Left lung (tissue), 10 donors: ENCODE measurements around the gene RFX2. TPM values are rescaled to one million over a fixed set of nuclear protein-coding genes. Genes with fewer than 3 reads are reported as not detected.
A peak's percentile ranks its signal among the peaks of the same experiment; 100 is the strongest.

Source experiments
- ATAC-seq: fragments of 200-7000 bp; cut with Tn5 transposase; one replicate; pipeline ENCODE4 v1.9.1; 2020; ENCODE audit warnings: moderate library complexity
- DNase-seq, 4 donors: peaks; one replicate each; pipeline ENCODE4 v3.0.0-alpha.2; 2013 to 2020
- H3K27ac ChIP-seq, 2 donors: fragments of 200-600 bp; sonication (generic) in 1 of 2; one replicate each; pipeline versions ENCODE4 v1.5.0 to v1.8.0; 2020 to 2021
- H3K27me3 ChIP-seq, 2 donors: fragments of 200-600 bp; sonication (generic) in 1 of 2; one replicate each; pipeline versions ENCODE4 v1.5.0 to v1.8.0; 2020 to 2021
- H3K36me3 ChIP-seq, 2 donors: fragments of 200-600 bp; sonication (generic) in 1 of 2; one replicate each; pipeline versions ENCODE4 v1.5.0 to v1.8.0; 2020 to 2021
- H3K4me1 ChIP-seq, 2 donors: fragments of 200-600 bp; one replicate each; pipeline ENCODE4 v1.8.0; 2021
- H3K4me3 ChIP-seq, 2 donors: fragments of 200-600 bp; sonication (generic) in 1 of 2; one replicate each; pipeline versions ENCODE4 v1.5.0 to v1.8.0; 2020 to 2021; ENCODE audit warnings: mild to moderate bottlenecking in 1 of 2
- H3K9me3 ChIP-seq, 2 donors: fragments of 200-600 bp; sonication (generic) in 1 of 2; one replicate each; pipeline versions ENCODE4 v1.5.0 to v1.8.0; 2020 to 2021
- CTCF ChIP-seq, 2 donors: fragments of 200-600 bp; sonication (generic) in 1 of 2; IDR thresholded peaks; one replicate each; pipeline versions ENCODE4 v1.5.0 to v1.8.0; 2021; ENCODE audit warnings: antibody characterized with exemption in 2 of 2
- intact Hi-C, 2 donors: fragments of 100-400 bp; cut with DNase I; formaldehyde crosslinking; loops; one replicate each; pipeline versions ENCODE4 v1.11.2 to v1.14.2; 2022
- polyA plus RNA-seq, 6 donors: library from polyadenylated mRNA; unstranded; fragments of 120-200 nt; gene quantifications; one replicate each; pipeline ENCODE4 v1.2.1, GENCODE V29; 2013; ENCODE audit not compliant: insufficient read length in 6 of 6
- total RNA-seq, 2 donors: library from RNA; stranded (reverse); fragmentation: NEBNext Ultra II Directional; extraction: Animal tissue kit (Norgen Biotek cat#: 25700); gene quantifications; one replicate each; pipeline ENCODE4 v1.2.1, GENCODE V29; 2021
- donor health status: DM: no; HTN: yes; CAD: no.
- donor health status: DM: no; HTN: no; CAD: no.

The RFX2 gene
- total and polyA plus RNA-seq, 8 donors: 12.7 to 18.8 (median 16.5) TPM

DNA sequence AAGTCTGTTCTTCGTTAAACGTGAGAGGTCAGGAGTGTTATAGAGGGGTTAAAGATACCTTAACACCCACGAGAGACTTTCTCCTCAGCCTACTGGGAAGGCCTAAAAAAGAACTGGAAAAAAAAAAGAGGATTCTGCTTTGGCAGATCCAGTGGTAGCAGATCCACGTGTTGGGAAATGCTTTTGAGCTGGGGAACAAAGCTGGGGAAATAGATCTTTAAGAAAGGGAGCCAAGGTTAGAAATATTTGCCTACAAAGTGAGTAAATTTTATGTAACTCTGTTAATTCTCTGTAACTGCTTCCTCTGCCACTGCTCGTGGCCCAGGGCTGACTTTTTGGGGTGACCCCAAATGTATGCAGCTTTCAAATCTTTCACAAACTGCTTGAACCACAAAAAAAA, 11.7 kb downstream of the RFX2 start:
- ATAC-seq (no peak), DNase-seq (no peak)
- Histone ChIP-seq H3K27ac (peak overlapping the region; percentile 45 to 51), H3K9me3 (no peaks in the 10 kb centered on the region), H3K36me3 (no peaks in the 10 kb centered on the region), H3K4me1 (peaks cover 24 to 44% of the 10 kb centered on the region in 2 donors), H3K27me3 (no peaks in the 10 kb centered on the region), H3K4me3 (no peak overlapping the region)
- intact Hi-C loops: no loop called here
- no peak for TF ChIP-seq CTCF (IDR thresholded peaks at IDR 0.05)

DNA sequence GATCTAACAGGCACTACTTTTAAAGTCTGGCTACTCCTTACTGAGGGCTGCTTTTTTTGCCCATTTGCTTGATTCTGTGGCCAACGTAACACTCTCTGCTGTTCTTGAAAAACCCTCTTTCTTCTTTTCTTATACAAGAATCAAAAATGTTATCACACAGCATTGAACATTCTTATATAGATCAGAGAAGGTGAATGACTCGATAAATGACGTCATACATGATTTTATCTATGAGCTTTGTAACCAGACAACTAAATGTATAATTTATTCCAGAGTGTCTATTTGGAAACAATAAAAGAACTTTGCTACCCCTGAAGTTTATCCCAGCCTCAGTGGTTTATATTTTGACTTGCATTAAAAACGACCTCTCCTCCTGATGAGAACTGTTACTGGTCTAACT, 12.4 kb downstream of the RFX2 start:
- Histone ChIP-seq H3K9me3 (no peaks in the 10 kb centered on the region), H3K27me3 (no peaks in the 10 kb centered on the region), H3K36me3 (no peaks in the 10 kb centered on the region), H3K27ac (peak overlapping the region; percentile 45 to 51), H3K4me3 (no peak overlapping the region), H3K4me1 (peaks cover 20 to 39% of the 10 kb centered on the region in 2 donors)
- TF ChIP-seq CTCF (IDR thresholded peaks at IDR 0.05): no peak
- ATAC-seq: no peak
- no peak for DNase-seq
- intact Hi-C loops: no loop called here

GRCh38 chr19:6095760-6096159, 14.5 kb downstream of the RFX2 start:
- intact Hi-C loops: no loop called here
- DNase-seq (no peak), ATAC-seq (no peak)
- H3K9me3 ChIP-seq: no peaks in the 10 kb centered on the region
- H3K27ac ChIP-seq: no peak overlapping the region
- no peak for TF ChIP-seq CTCF (IDR thresholded peaks at IDR 0.05)
- H3K4me1 ChIP-seq: peaks cover 24 to 32% of the 10 kb centered on the region in 2 donors
- no peak overlapping the region for H3K4me3 ChIP-seq
- no peaks in the 10 kb centered on the region for H3K27me3 ChIP-seq
- H3K36me3 ChIP-seq: no peaks in the 10 kb centered on the region

GRCh38 chr19:6092329-6093286, 17.7 kb downstream of the RFX2 start:
- peak in 1 of 2 donors; percentile 12 for TF ChIP-seq CTCF (IDR thresholded peaks at IDR 0.05)
- intact Hi-C loops: no loop called here
- ATAC-seq: peak; percentile 89
- Histone ChIP-seq H3K4me1 (peaks cover 24 to 33% of the 10 kb centered on the region in 2 donors), H3K4me3 (no peak overlapping the region), H3K27ac (peak overlapping the region; percentile 85 to 86), H3K9me3 (no peaks in the 10 kb centered on the region), H3K36me3 (no peaks in the 10 kb centered on the region), H3K27me3 (no peaks in the 10 kb centered on the region)
- peak; percentile 65 to 93 (median 90) for DNase-seq

GRCh38 chr19:6091771-6092291, 18.5 kb downstream of the RFX2 start:
- no peak for DNase-seq

More at GRCh38 chr19:6091771-6092291, 18.5 kb downstream of the RFX2 start:
- H3K4me1 ChIP-seq: peaks cover 32 to 41% of the 10 kb centered on the region in 2 donors
- no peaks in the 10 kb centered on the region for H3K27me3 ChIP-seq
- H3K27ac ChIP-seq: peak overlapping the region; percentile 85 to 86
- no peaks in the 10 kb centered on the region for H3K9me3 ChIP-seq
- H3K4me3 ChIP-seq: no peak overlapping the region
- no peak for TF ChIP-seq CTCF (IDR thresholded peaks at IDR 0.05)
- intact Hi-C loops: no loop called here
- no peak for ATAC-seq
- H3K36me3 ChIP-seq: no peaks in the 10 kb centered on the region
